B cell (primary cell): ENCODE data around the gene CPEB2. TPM values are rescaled to one million over a fixed set of nuclear protein-coding genes. Genes with fewer than 3 reads are reported as not detected.

Source experiments
- ATAC-seq: fragments of 200-7000 bp; cut with Tn5 transposase; one replicate; pipeline ENCODE4 v1.10.0; 2021; ENCODE audit warnings: low read depth, mild to moderate bottlenecking, moderate number of reproducible peaks, moderate library complexity
- CTCF ChIA-PET: fragments of 350-600 bp; sonication (Branson Sonifier 250); formaldehyde crosslinking; loops from one replicate; lab custom pipeline; 2021; ENCODE audit warnings: antibody characterized with exemption, inconsistent platforms; lab: Charles Lee
- POLR2A ChIA-PET: fragments of 350-600 bp; sonication (Branson Sonifier 250); formaldehyde crosslinking; loops from one replicate; lab custom pipeline; 2021; ENCODE audit warnings: antibody characterized with exemption; lab: Charles Lee
- DNase-seq: peaks from one replicate; pipeline ENCODE4 v3.0.0; 2013
- H2AFZ ChIP-seq: 2 replicates; pipeline ENCODE4 v1.6.1; 2012; ENCODE audit warnings: mild to moderate bottlenecking, low read depth, low read length; ENCODE audit not compliant: insufficient read depth, poor library complexity, severe bottlenecking
- H3K27ac ChIP-seq, 2 donors: 1 replicate in 1 of 2; 2 replicates in 1 of 2; pipeline ENCODE4 v1.5.1; 2012 to 2013; ENCODE audit warnings: low read length in 2 of 2, mild to moderate bottlenecking in 2 of 2, moderate library complexity in 1 of 2
- H3K27me3 ChIP-seq, 4 experiments: fragments of 200-600 bp in 1 of 4; sonication (generic) in 1 of 4; replicated peaks in 1 of 4; 1 replicate in 2 of 4; 2 replicates in 2 of 4; pipeline versions ENCODE4 v1.6.1 to v1.7.0; 2013 to 2016; ENCODE audit warnings: low read length in 3 of 4, mild to moderate bottlenecking in 2 of 4, mixed read lengths in 1 of 4, moderate library complexity in 1 of 4; ENCODE audit not compliant: insufficient read depth in 4 of 4, control insufficient read depth in 3 of 4; ENCODE audit errors: control extremely low read depth in 1 of 4
- H3K36me3 ChIP-seq, 2 experiments: replicated peaks in 1 of 2; 1 replicate in 1 of 2; 2 replicates in 1 of 2; pipeline versions ENCODE4 v1.6.1 to v1.7.1; 2013; ENCODE audit warnings: low read length in 1 of 2; ENCODE audit not compliant: insufficient read depth in 2 of 2, control insufficient read depth in 1 of 2; ENCODE audit errors: control extremely low read depth in 1 of 2, extremely low read depth in 1 of 2
- H3K4me1 ChIP-seq, 2 donors: fragments of 200-600 bp in 1 of 2; sonication (generic) in 1 of 2; 1 replicate in 1 of 2; 2 replicates in 1 of 2; pipeline versions ENCODE4 v1.5.1 to v1.6.1; 2013 to 2017; ENCODE audit warnings: low read length in 2 of 2; ENCODE audit not compliant: control insufficient read depth in 2 of 2, insufficient read depth in 2 of 2
- H3K4me2 ChIP-seq: replicated peaks from 2 replicates; pipeline ENCODE3; 2012; ENCODE audit warnings: mild to moderate bottlenecking, low read depth, low read length; ENCODE audit not compliant: poor library complexity, severe bottlenecking
- H3K4me3 ChIP-seq, 5 experiments: fragments of 200-600 bp in 1 of 5; sonication (generic) in 1 of 5; 1 replicate in 3 of 5; 2 replicates in 2 of 5; pipeline versions ENCODE4 v1.5.1 to v1.7.0; 2011 to 2016; ENCODE audit warnings: low read length in 4 of 5, mild to moderate bottlenecking in 4 of 5, low read depth in 2 of 5, control low read depth in 1 of 5, moderate library complexity in 1 of 5; ENCODE audit not compliant: insufficient read depth in 1 of 5; ENCODE audit errors: control extremely low read depth in 1 of 5, extremely low read depth in 1 of 5
- H3K79me2 ChIP-seq: fragments of 200-600 bp; sonication (generic); one replicate; pipeline ENCODE4 v1.6.0; 2016; ENCODE audit warnings: low read length; ENCODE audit not compliant: control insufficient read depth, insufficient read depth
- H3K9ac ChIP-seq: fragments of 200-600 bp; sonication (generic); 2 replicates; pipeline ENCODE4 v1.6.1; 2017; ENCODE audit warnings: mild to moderate bottlenecking, low read length, moderate library complexity
- H3K9me3 ChIP-seq, 3 donors: one replicate each; pipeline versions ENCODE4 v1.6.1 to v1.7.1; 2013; ENCODE audit warnings: low read length in 2 of 3; ENCODE audit not compliant: control insufficient read depth in 2 of 3, insufficient read depth in 1 of 3; ENCODE audit errors: control extremely low read depth in 1 of 3
- H4K20me1 ChIP-seq: 2 replicates; pipeline ENCODE4 v1.6.0; 2012; ENCODE audit warnings: mild to moderate bottlenecking, low read length; ENCODE audit not compliant: insufficient read depth, control insufficient read depth, poor library complexity, severe bottlenecking
- H3K27ac Mint-ChIP-seq: one replicate; pipeline ENCODE4 v1.8.0; 2021; ENCODE audit warnings: mixed read lengths
- H3K27me3 Mint-ChIP-seq: one replicate; pipeline ENCODE4 v1.8.0; 2021; ENCODE audit warnings: mixed read lengths
- H3K4me1 Mint-ChIP-seq: one replicate; pipeline ENCODE4 v1.8.0; 2021; ENCODE audit warnings: mixed read lengths
- H3K4me3 Mint-ChIP-seq: one replicate; pipeline ENCODE4 v1.8.0; 2021; ENCODE audit warnings: mixed read lengths
- H3K9me3 Mint-ChIP-seq: one replicate; pipeline ENCODE4 v1.8.0; 2022; ENCODE audit warnings: mixed read lengths; ENCODE audit not compliant: insufficient read depth
- EZH2 ChIP-seq: IDR thresholded peaks from 2 replicates; pipeline ENCODE4 v1.6.1; 2012; ENCODE audit warnings: borderline replicate concordance, low read depth, mild to moderate bottlenecking, moderate library complexity, low read length; ENCODE audit not compliant: insufficient read depth, poor library complexity, severe bottlenecking
- WGBS: methylation state at CpG from one replicate; pipeline ENCODE4 v1.1.5; 2013; ENCODE audit warnings: missing lambda C conversion rate; ENCODE audit not compliant: insufficient coverage; 5-methylcytosine and 5-hydroxymethylcytosine counted together
- intact Hi-C: fragments of 100-400 bp; cut with micrococcal nuclease; formaldehyde crosslinking; loops from one replicate; pipeline ENCODE4 v1.10.0; 2022
- polyA plus RNA-seq: library from polyadenylated mRNA; depleted of rRNA; stranded (reverse); fragments of >200 nt; gene quantifications from 2 replicates; pipeline ENCODE4 v1.2.3, GENCODE V29; 2012
- total RNA-seq, 2 donors: library from RNA; stranded (reverse); fragments of 120-200 nt in 1 of 2; gene quantifications; 1 replicate in 1 of 2; 2 replicates in 1 of 2; pipeline versions ENCODE4 v1.2.3 to v1.2.4, GENCODE V29; 2013 to 2022
- TF ChIP-seq, protein P1 (sequence below): fragments of 200-600 bp; IDR thresholded peaks from one replicate; pipeline ENCODE4 v1.8.0; 2022; ENCODE audit warnings: antibody characterized with exemption, mild to moderate bottlenecking

CPEB2 gene
- total and polyA plus RNA-seq, 2 donors (not counting 1 experiment from before 2014, with no cell fraction given), result 3.2 to 18.0 TPM

DNA sequence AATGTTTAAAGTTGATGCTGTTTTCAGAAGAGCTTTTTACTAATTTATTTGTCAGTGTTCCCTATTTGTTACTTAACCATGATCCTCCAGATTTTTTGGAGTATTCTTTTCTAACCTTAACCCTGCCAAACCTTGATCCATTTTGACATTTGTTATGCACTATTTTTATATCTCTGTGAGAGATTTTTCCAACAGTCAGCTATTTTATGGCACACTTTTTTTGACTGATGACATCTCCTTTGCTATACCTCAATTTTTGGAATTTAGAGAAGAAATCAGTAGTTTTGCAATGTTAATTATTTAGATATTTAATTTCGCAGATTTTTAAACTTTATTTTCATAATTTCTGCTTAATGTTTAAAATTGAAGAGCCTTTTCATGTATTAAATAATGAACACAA is 66.0 kb downstream of the CPEB2 start:
- Mint-ChIP-seq H3K27ac (no peak overlapping the region), H3K4me3 (no peak overlapping the region), H3K27me3 (no peaks in the 10 kb centered on the region), H3K9me3 (no peaks in the 10 kb centered on the region), H3K4me1 (no peaks in the 10 kb centered on the region)
- POLR2A ChIA-PET, result no interaction called here
- WGBS, result no CpG with 5 or more reads among the region's 1 CpG
- no peaks in the 10 kb centered on the region for H3K27me3 ChIP-seq
- ATAC-seq (no peak), DNase-seq (no peak)
- H2AFZ ChIP-seq, result no peak overlapping the region
- peaks cover under 1 to 15% of the 10 kb centered on the region in 2 experiments for H3K36me3 ChIP-seq
- H3K79me2 ChIP-seq, result no peaks in the 10 kb centered on the region
- no peaks in the 10 kb centered on the region for H4K20me1 ChIP-seq
- CTCF ChIA-PET, result no interaction called here
- H3K4me1 ChIP-seq, result no peaks in the 10 kb centered on the region
- no peak overlapping the region for H3K4me3 ChIP-seq
- TF ChIP-seq, protein P1, sequence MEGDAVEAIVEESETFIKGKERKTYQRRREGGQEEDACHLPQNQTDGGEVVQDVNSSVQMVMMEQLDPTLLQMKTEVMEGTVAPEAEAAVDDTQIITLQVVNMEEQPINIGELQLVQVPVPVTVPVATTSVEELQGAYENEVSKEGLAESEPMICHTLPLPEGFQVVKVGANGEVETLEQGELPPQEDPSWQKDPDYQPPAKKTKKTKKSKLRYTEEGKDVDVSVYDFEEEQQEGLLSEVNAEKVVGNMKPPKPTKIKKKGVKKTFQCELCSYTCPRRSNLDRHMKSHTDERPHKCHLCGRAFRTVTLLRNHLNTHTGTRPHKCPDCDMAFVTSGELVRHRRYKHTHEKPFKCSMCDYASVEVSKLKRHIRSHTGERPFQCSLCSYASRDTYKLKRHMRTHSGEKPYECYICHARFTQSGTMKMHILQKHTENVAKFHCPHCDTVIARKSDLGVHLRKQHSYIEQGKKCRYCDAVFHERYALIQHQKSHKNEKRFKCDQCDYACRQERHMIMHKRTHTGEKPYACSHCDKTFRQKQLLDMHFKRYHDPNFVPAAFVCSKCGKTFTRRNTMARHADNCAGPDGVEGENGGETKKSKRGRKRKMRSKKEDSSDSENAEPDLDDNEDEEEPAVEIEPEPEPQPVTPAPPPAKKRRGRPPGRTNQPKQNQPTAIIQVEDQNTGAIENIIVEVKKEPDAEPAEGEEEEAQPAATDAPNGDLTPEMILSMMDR, result no peak
- no peak for TF ChIP-seq EZH2
- H3K4me2 ChIP-seq, result no peak overlapping the region
- no peaks in the 10 kb centered on the region for H3K9me3 ChIP-seq
- no peak overlapping the region for H3K27ac ChIP-seq
- intact Hi-C loops, result no loop called here
- H3K9ac ChIP-seq, result no peak overlapping the region

DNA sequence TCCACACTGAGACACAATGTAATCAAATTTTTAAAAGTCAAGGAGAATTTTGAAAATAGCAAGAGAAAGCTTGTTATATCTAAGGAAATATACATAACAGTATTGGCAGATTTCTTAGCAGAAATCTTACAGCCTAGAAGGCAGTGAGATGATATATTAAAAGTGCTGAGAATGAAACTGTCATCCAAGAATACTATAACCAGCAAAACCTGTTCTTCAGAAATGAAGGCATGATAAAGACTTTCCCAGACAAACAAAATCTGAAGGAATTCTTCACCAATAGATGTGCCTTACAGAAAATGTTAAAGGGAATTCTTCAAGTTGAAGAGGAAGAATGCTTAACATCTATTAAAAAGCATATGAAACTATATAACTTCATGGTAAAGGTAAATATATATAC is 73.6 kb downstream of the CPEB2 start:
- no peak overlapping the region for H2AFZ ChIP-seq
- CTCF ChIA-PET, result no interaction called here
- Mint-ChIP-seq H3K27ac (no peak overlapping the region), H3K27me3 (no peaks in the 10 kb centered on the region), H3K4me1 (no peaks in the 10 kb centered on the region), H3K9me3 (peaks cover 21% of the 10 kb centered on the region), H3K4me3 (no peak overlapping the region)
- H3K9me3 ChIP-seq, result peaks cover 0 to 12% (median 7%) of the 10 kb centered on the region in 3 donors
- H3K4me1 ChIP-seq, result no peaks in the 10 kb centered on the region
- H3K27me3 ChIP-seq, result no peaks in the 10 kb centered on the region
- intact Hi-C loops, result no loop called here
- no peak for ATAC-seq
- no peaks in the 10 kb centered on the region for H3K79me2 ChIP-seq
- POLR2A ChIA-PET, result no interaction called here
- H3K9ac ChIP-seq, result no peak overlapping the region
- TF ChIP-seq EZH2, result no peak
- TF ChIP-seq, protein P1, result no peak
- H3K4me2 ChIP-seq, result no peak overlapping the region
- no peaks in the 10 kb centered on the region for H4K20me1 ChIP-seq
- H3K36me3 ChIP-seq, result no peaks in the 10 kb centered on the region
- no peak for DNase-seq
- no peak overlapping the region for H3K27ac ChIP-seq
- H3K4me3 ChIP-seq, result no peak overlapping the region
